GM18499 (cell line): ENCODE results near the gene MTUS2.

Experiments
- ATAC-seq: cut with Tn5 transposase; IDR thresholded peaks from one replicate; pipeline ENCODE4 v1.9.1; 2021; ENCODE audit warnings: moderate number of reproducible peaks; ENCODE audit not compliant: insufficient read depth, unreplicated experiment

The MTUS2 gene

GRCh38 chr13:29140277-29140676 lies 320.1 kb downstream of the MTUS2 start:
- ATAC-seq = no peak

GRCh38 chr13:29143847-29144246 lies 323.7 kb downstream of the MTUS2 start:
- no peak for ATAC-seq

- no peak for ATAC-seq
Measured at GRCh38 chr13:29154390-29154789, 334.3 kb downstream of the MTUS2 start.

- ATAC-seq = no peak
Measured at GRCh38 chr13:29156136-29156535, 336.0 kb downstream of the MTUS2 start.

- ATAC-seq = no peak
Measured at GRCh38 chr13:29159871-29160270, 339.7 kb downstream of the MTUS2 start.

- no peak for ATAC-seq
Measured at GRCh38 chr13:29160862-29161261, 340.7 kb downstream of the MTUS2 start.

- no peak for ATAC-seq
Measured at GRCh38 chr13:29161676-29162075, 341.5 kb downstream of the MTUS2 start.

- ATAC-seq = no peak
Measured at GRCh38 chr13:29162638-29163235, 342.6 kb downstream of the MTUS2 start.

GRCh38 chr13:29164116-29164515 lies 344.0 kb downstream of the MTUS2 start:
- no peak for ATAC-seq

- ATAC-seq = no peak
Measured at GRCh38 chr13:29165216-29165615, 345.1 kb downstream of the MTUS2 start.

GRCh38 chr13:29165840-29166239 lies 345.7 kb downstream of the MTUS2 start:
- ATAC-seq = no peak

- ATAC-seq = no peak
Measured at GRCh38 chr13:29170436-29171082, 350.4 kb downstream of the MTUS2 start.

- ATAC-seq = no peak
Measured at GRCh38 chr13:29171244-29171643, 351.1 kb downstream of the MTUS2 start.

GRCh38 chr13:29174093-29174492 lies 354.0 kb downstream of the MTUS2 start:
- no peak for ATAC-seq

GRCh38 chr13:29175250-29175873 lies 355.2 kb downstream of the MTUS2 start:
- ATAC-seq = no peak

GRCh38 chr13:29180055-29180454 lies 359.9 kb downstream of the MTUS2 start:
- ATAC-seq = no peak

GRCh38 chr13:29182216-29182615 lies 362.1 kb downstream of the MTUS2 start:
- ATAC-seq = no peak

GRCh38 chr13:29185926-29186325 lies 365.8 kb downstream of the MTUS2 start:
- no peak for ATAC-seq

GRCh38 chr13:29187584-29187983 lies 367.4 kb downstream of the MTUS2 start:
- ATAC-seq = no peak

- ATAC-seq = no peak
Measured at GRCh38 chr13:29190298-29190697, 370.2 kb downstream of the MTUS2 start.

- no peak for ATAC-seq
Measured at GRCh38 chr13:29193083-29193482, 372.9 kb downstream of the MTUS2 start.

- ATAC-seq = no peak
Measured at GRCh38 chr13:29195456-29195855, 375.3 kb downstream of the MTUS2 start.
